ENCODE data around the gene ODAM.

ODAM gene

GRCh38 chr4:70178075-70178660, 17.4 kb upstream of the ODAM start:
- in situ Hi-C loops (cut with HindIII; ENCODE audit: low sequenced_read_pairs), result no loop called here
- no peak for TF ChIP-seq CTCF (IDR thresholded peaks at IDR 0.05; ENCODE audit: low read depth, low read length)

GRCh38 chr4:70179811-70180210, 15.7 kb upstream of the ODAM start:
- in situ Hi-C loops (cut with HindIII; ENCODE audit: low sequenced_read_pairs), result no loop called here
- no peak for DNase-seq (ENCODE audit: low read depth, low spot score)
- H3K4me3 ChIP-seq (ENCODE audit: low read depth, low read length), result no peak overlapping the region
- no peak for TF ChIP-seq CTCF (IDR thresholded peaks at IDR 0.05; ENCODE audit: low read depth, low read length)

More at GRCh38 chr4:70178075-70178660, 17.4 kb upstream of the ODAM start:
- H3K4me3 ChIP-seq (ENCODE audit: low read depth, low read length), result no peak overlapping the region
- no peak for DNase-seq (ENCODE audit: low read depth, low spot score)

DNA sequence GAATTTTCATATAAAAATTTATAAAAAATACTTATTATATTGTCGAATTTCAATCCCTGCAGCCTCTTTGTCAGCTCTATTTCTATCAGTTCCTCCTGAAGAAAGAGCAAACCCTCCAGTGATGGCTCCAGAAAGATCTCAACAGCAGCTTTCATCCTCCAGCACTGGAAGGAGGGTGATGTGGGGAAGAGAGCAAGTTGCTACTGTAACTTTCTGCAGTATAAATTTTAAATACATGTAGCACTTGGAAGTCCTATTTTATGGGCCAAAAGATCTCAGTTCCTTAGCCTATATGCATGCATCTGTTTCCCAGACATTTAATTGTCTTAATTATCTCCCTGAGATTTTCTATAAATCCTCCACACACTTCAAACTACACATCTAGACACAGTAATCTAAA, 13.7 kb upstream of the ODAM start:
- in situ Hi-C loops (cut with HindIII; ENCODE audit: low sequenced_read_pairs), result no loop called here
- TF ChIP-seq CTCF (IDR thresholded peaks at IDR 0.05; ENCODE audit: low read depth, low read length), result no peak
- DNase-seq (ENCODE audit: low read depth, low spot score), result no peak
- no peak overlapping the region for H3K4me3 ChIP-seq (ENCODE audit: low read depth, low read length)

GRCh38 chr4:70182517-70183167, 12.9 kb upstream of the ODAM start:
- no peak for DNase-seq (ENCODE audit: low read depth, low spot score)
- TF ChIP-seq CTCF (IDR thresholded peaks at IDR 0.05; ENCODE audit: low read depth, low read length), result no peak
- H3K4me3 ChIP-seq (ENCODE audit: low read depth, low read length), result no peak overlapping the region
- in situ Hi-C loops (cut with HindIII; ENCODE audit: low sequenced_read_pairs), result no loop called here

GRCh38 chr4:70183168-70183939, 12.2 kb upstream of the ODAM start:
- DNase-seq (ENCODE audit: low read depth, low spot score), result peak; percentile 32
- TF ChIP-seq CTCF (IDR thresholded peaks at IDR 0.05; ENCODE audit: low read depth, low read length), result peak; percentile 71
- H3K4me3 ChIP-seq (ENCODE audit: low read depth, low read length), result no peak overlapping the region
- in situ Hi-C loops (cut with HindIII; ENCODE audit: low sequenced_read_pairs), result no loop called here

GRCh38 chr4:70183940-70184246, 11.6 kb upstream of the ODAM start:
- in situ Hi-C loops (cut with HindIII; ENCODE audit: low sequenced_read_pairs), result no loop called here
- H3K4me3 ChIP-seq (ENCODE audit: low read depth, low read length), result no peak overlapping the region
- no peak for DNase-seq (ENCODE audit: low read depth, low spot score)
- TF ChIP-seq CTCF (IDR thresholded peaks at IDR 0.05; ENCODE audit: low read depth, low read length), result no peak
